ENCODE results near the gene ERC1. TPM values are rescaled to one million over a fixed set of nuclear protein-coding genes. Genes with fewer than 3 reads are reported as not detected.

Gene ERC1
- total and polyA plus RNA-seq, 2 of the 4 experiments (the other 2 are of a cell fraction), result 11.6 to 25.6 TPM

GRCh38 chr12:1297639-1298175, 306.7 kb downstream of the ERC1 start:
- Histone ChIP-seq H2AFZ (replicated peaks; ENCODE audit: low read length, poor library complexity) (no peak overlapping the region), H4K5ac (ENCODE audit: low read depth, low read length) (no peak overlapping the region), H4K20me1 (ENCODE audit: insufficient read depth, low read length) (no peaks in the 10 kb centered on the region), H3K9ac (ENCODE audit: low read depth, low read length) (no peak overlapping the region), H3K4me2 (ENCODE audit: low read depth, low read length) (no peak overlapping the region), H2BK20ac (ENCODE audit: low read depth, low read length) (no peak overlapping the region), H3K79me1 (ENCODE audit: low read depth in 1 of 2, low read length in 2 of 2) (no peaks in the 10 kb centered on the region), H3K36me3 (ENCODE audit: control insufficient read depth, insufficient read depth, low read length) (no peaks in the 10 kb centered on the region; the same call in 1 of the 2 replicates), H2BK120ac (ENCODE audit: low read depth, low read length) (no peak overlapping the region), H3K9me1 (ENCODE audit: insufficient read depth, low read length) (0 out of 2 replicates have a peak, but pooled peaks cover 2% of the 10 kb centered on the region), H3K56ac (ENCODE audit: extremely low read depth, insufficient read depth, low read length) (no peak overlapping the region), H3K14ac (replicated peaks; ENCODE audit: low read depth, low read length) (no peak overlapping the region), H3K4me3 (ENCODE audit: insufficient read depth, low read depth, low read length) (no peak overlapping the region), H4K91ac (ENCODE audit: insufficient read depth, low read depth, low read length) (no peak overlapping the region), H2AK9ac (replicated peaks; ENCODE audit: low read depth, low read length, poor library complexity) (no peak overlapping the region), H3K27me3 (ENCODE audit: control insufficient read depth, insufficient read depth, low read length) (no peaks in the 10 kb centered on the region), H2BK5ac (ENCODE audit: low read depth, low read length, poor library complexity, severe bottlenecking) (no peak overlapping the region), H3K4ac (ENCODE audit: low read depth, low read length) (no peak overlapping the region), H3K18ac (ENCODE audit: low read depth, low read length) (no peak overlapping the region), H3K9me3 (ENCODE audit: control insufficient read depth, insufficient read depth, low read length) (no peaks in the 10 kb centered on the region), H2AK5ac (ENCODE audit: low read depth, low read length) (no peak overlapping the region), H3K27ac (ENCODE audit: insufficient read depth, low read length) (no peak overlapping the region), H4K8ac (ENCODE audit: low read depth in 2 of 2, low read length in 2 of 2) (no peak overlapping the region), H3K4me1 (ENCODE audit: control insufficient read depth, insufficient read depth, low read length) (no peaks in the 10 kb centered on the region), H2BK15ac (ENCODE audit: low read depth, low read length) (no peak overlapping the region), H3K23ac (ENCODE audit: low read depth, low read length) (no peak overlapping the region)
- peak; percentile 61 for TF ChIP-seq MAFK (IDR thresholded peaks at IDR 0.05; ENCODE audit: low read depth, low read length)
- no peak for TF ChIP-seq POLR2A (IDR thresholded peaks at IDR 0.05; ENCODE audit: low read depth, low read length)
- no TSS peak for BruUV-seq (replicated peaks)
- dilution Hi-C loops (cut with HindIII; ENCODE audit: low sequenced_read_pairs, unreplicated experiment), result no loop called here
- in situ Hi-C loops (cut with MboI; ENCODE audit: low sequenced_read_pairs), result no loop called here
- POLR2A ChIA-PET (ENCODE audit: unreplicated experiment), result interaction anchor here (0.6 kb wide), 1 partner anchor 10 kb away, joined by 3 read pairs; no protein-coding TSS in a partner anchor
- DNase-seq (peak; percentile 13), ATAC-seq (ENCODE audit: low read depth) (no peak)
- WGBS, 2 experiments (ENCODE audit: extremely low coverage in 2 of 2, insufficient read length in 1 of 2), result 100% methylated on average over 2 of the region's 4 CpGs; no CpG with 5 or more reads in 1 of the 2 experiments
- CTCF ChIA-PET, result no interaction called here
- intact Hi-C loops (cut with micrococcal nuclease), result no loop called here
